Nephron progenitor cell (in vitro differentiated cells): ENCODE measurements around the gene NCBP3.

Source experiments
- DNase-seq: peaks from one replicate; pipeline ENCODE4 v3.0.0; 2021
- H3K27ac Mint-ChIP-seq: 2 replicates; pipeline ENCODE4 v1.8.0; 2021; ENCODE audit warnings: mild to moderate bottlenecking, moderate library complexity, mixed read lengths
- H3K27me3 Mint-ChIP-seq: 2 replicates; pipeline ENCODE4 v1.8.0; 2021; ENCODE audit warnings: mild to moderate bottlenecking, low read depth, mixed read lengths; ENCODE audit not compliant: poor library complexity
- H3K36me3 Mint-ChIP-seq: 2 replicates; pipeline ENCODE4 v1.8.0; 2021; ENCODE audit warnings: low read depth, mixed read lengths
- H3K4me1 Mint-ChIP-seq: 2 replicates; pipeline ENCODE4 v1.8.0; 2021; ENCODE audit warnings: mixed read lengths
- H3K4me3 Mint-ChIP-seq: 2 replicates; pipeline ENCODE4 v1.8.0; 2021; ENCODE audit warnings: mild to moderate bottlenecking, moderate library complexity, mixed read lengths
- H3K9me3 Mint-ChIP-seq: 2 replicates; pipeline ENCODE4 v1.8.0; 2021; ENCODE audit warnings: mild to moderate bottlenecking, moderate library complexity, mixed read lengths
- CTCF ChIP-seq: fragments of 200-600 bp; sonication (generic); IDR thresholded peaks from 2 replicates; pipeline ENCODE4 v1.5.0; 2021; ENCODE audit warnings: antibody characterized with exemption

NCBP3 gene

GRCh38 chr17:3765981-3766380 lies 80.1 kb downstream of the NCBP3 start:
- Mint-ChIP-seq H3K27ac (no peak overlapping the region), H3K36me3 (peaks cover 5% of the 10 kb centered on the region), H3K4me3 (no peak overlapping the region), H3K9me3 (peaks cover 23% of the 10 kb centered on the region), H3K4me1 (peaks cover 15% of the 10 kb centered on the region), H3K27me3 (peaks cover 11% of the 10 kb centered on the region)
- no peak for TF ChIP-seq CTCF
- no peak for DNase-seq

GRCh38 chr17:3763777-3764170 lies 82.3 kb downstream of the NCBP3 start:
- DNase-seq: no peak
- TF ChIP-seq CTCF: no peak
- peaks cover 16% of the 10 kb centered on the region for H3K27me3 Mint-ChIP-seq
- H3K9me3 Mint-ChIP-seq: peaks cover 33% of the 10 kb centered on the region
- peaks cover 5% of the 10 kb centered on the region for H3K36me3 Mint-ChIP-seq
- H3K27ac Mint-ChIP-seq: no peak overlapping the region
- no peak overlapping the region for H3K4me3 Mint-ChIP-seq
- H3K4me1 Mint-ChIP-seq: peaks cover 3% of the 10 kb centered on the region

- Mint-ChIP-seq H3K4me3 (no peak overlapping the region), H3K36me3 (no peaks in the 10 kb centered on the region), H3K4me1 (no peaks in the 10 kb centered on the region), H3K27me3 (peaks cover 13% of the 10 kb centered on the region), H3K9me3 (peaks cover 29% of the 10 kb centered on the region), H3K27ac (no peak overlapping the region)
- no peak for DNase-seq
- no peak for TF ChIP-seq CTCF
These were observed 82.9 kb downstream of the NCBP3 start for GRCh38 chr17:3762922-3763776.

GRCh38 chr17:3761918-3762380 lies 84.1 kb downstream of the NCBP3 start:
- H3K9me3 Mint-ChIP-seq: peaks cover 20% of the 10 kb centered on the region
- no peak for TF ChIP-seq CTCF
- no peaks in the 10 kb centered on the region for H3K36me3 Mint-ChIP-seq
- no peak for DNase-seq
- peaks cover 20% of the 10 kb centered on the region for H3K27me3 Mint-ChIP-seq
- H3K4me3 Mint-ChIP-seq: no peak overlapping the region
- no peak overlapping the region for H3K27ac Mint-ChIP-seq
- H3K4me1 Mint-ChIP-seq: no peaks in the 10 kb centered on the region

GRCh38 chr17:3761036-3761917 lies 84.8 kb downstream of the NCBP3 start:
- H3K36me3 Mint-ChIP-seq: no peaks in the 10 kb centered on the region
- no peak for DNase-seq
- no peak overlapping the region for H3K27ac Mint-ChIP-seq
- no peak for TF ChIP-seq CTCF
- no peaks in the 10 kb centered on the region for H3K4me1 Mint-ChIP-seq
- peaks cover 25% of the 10 kb centered on the region for H3K27me3 Mint-ChIP-seq
- peaks cover 16% of the 10 kb centered on the region for H3K9me3 Mint-ChIP-seq
- no peak overlapping the region for H3K4me3 Mint-ChIP-seq
